NCI-H1105 treated with DMSO at 0.1 percent for 48 hours (cell line): ENCODE data around the gene SASH3.

Source experiments
- DNase-seq: peaks from one replicate; lab custom pipeline; 2025; lab: John Stamatoyannopoulos, UW

The SASH3 gene

DNA sequence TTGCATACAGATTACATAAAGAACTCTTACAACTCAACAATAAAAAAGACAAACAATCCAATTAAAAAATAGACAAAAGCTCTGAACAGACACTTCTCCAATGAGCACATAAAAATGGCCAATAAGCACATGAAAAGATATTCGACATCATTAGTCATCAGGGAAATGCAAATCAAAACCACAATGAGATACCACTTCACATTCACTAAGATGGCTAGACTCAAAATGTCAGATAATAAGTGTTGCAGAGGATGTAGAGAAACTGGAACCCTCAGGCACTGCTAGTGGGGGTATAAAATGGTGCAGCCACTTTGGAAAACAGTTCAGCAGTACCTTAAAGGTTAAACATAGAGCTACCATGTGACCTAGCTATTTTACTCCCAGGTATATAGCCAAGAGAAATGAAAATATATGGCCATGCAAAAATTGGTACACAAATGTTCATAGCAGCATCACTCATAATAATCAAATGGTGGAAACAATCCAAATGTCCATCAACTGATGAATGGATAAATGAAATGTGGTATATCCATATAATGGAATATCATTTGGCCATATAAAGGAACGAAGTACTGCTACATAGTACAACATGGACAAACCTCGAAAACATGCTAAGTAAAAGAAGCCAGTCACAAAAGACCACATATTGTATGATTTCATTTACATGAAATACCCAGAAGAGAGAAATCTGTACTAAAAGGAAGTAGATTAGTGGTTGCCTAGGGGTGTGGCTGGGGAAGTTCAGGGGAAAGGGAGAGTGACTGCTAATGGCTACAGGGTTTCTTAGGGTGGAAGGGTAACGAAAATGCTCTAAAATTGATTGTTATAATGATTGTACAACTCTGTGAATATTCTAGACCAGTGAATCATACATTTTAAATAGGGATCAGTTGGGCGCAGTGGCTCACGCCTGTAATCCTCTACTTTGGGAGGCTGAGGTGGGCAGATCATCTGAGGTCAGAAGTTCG lies 29.4 kb downstream of the SASH3 start:
- DNase-seq: no peak

DNA sequence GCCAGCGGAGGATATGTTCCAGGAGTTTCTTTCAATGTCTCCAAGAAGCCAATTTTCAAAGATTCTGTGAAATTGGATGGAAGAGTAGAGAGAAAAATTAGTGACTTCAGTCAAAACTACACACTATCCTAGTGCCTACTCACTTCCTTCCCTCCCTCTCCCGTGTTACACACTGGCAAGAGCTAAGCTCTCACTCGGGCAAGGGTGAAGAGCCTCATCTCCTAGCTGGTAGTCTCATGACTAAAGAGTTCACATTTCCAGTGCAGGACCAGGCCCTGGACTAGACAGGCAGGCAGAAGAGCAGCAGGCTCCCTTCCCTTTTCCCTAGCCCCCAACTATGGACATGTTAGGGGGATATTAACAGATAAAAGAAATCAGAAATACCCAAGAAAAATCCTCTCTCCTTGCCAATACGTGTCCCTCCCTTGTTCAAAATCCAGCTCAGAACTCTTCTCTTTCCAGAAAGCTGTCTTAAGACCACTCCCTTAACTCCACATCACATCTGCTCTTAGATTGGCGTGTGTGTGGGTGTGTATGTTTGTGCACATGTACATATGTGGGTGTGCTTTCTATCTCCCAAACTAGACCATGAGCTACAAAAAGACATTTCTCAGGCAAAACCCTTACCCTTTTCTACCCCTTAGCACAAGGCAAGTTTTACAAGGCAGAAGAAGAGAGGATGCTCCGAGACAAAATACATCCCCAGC lies 34.1 kb downstream of the SASH3 start:
- DNase-seq: no peak

DNA sequence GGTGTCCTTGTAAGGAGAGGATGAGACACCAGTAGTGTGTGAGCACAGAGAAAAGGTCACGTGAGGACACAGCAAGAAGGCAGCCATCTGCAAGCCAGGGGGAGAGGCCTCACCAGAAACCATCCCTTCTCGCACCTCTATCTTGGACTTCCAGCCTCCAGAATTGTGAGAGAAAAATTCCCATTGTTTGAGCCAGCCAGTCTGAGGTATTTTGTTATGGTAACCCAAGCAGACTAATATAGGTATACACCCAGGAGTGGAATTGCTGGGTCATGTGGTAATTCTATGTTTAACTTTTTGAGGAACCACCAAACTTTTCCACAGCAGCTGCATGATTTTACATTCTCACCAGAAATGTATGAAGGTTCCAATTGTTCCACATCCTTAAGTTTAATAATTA lies 38.4 kb downstream of the SASH3 start:
- no peak for DNase-seq

DNA sequence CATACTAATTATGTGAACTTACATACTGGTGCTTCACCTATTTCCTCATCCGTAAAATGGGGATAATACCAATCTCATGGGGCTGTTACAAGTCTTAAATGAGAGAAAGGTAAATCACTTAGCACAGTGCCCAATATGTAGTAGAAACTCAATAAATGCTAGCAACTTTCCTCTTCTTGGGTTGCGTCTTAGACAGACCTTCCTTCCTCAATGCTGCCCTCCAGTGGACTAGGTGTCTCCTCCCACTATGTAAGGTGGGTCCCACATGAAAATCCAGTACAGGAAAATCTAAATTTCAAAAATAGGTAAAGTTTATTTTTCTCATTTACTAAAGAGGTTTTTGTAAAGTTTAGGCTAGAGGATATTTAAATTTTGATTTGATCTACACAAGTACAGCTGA lies 43.4 kb downstream of the SASH3 start:
- DNase-seq: peak; percentile 4

DNA sequence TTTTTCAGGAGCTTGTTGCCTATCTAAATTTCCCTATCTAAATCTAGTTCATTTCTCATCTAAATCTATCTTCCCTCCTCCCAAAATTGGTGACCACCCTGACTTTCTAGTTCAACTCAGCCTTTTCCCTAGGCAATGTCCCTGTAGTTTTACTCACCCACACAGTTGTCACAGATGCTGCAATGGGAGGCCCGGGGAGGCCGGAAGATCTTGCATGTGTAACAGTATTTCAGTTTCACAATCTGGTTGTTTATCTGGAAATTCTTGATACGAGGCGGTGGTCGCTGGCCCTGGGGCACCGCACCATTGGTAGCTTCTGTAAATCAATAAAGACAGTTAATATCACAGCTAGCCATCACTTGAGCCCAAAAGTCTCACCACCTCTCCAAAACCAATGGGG lies 43.8 kb downstream of the SASH3 start:
- DNase-seq: no peak

DNA sequence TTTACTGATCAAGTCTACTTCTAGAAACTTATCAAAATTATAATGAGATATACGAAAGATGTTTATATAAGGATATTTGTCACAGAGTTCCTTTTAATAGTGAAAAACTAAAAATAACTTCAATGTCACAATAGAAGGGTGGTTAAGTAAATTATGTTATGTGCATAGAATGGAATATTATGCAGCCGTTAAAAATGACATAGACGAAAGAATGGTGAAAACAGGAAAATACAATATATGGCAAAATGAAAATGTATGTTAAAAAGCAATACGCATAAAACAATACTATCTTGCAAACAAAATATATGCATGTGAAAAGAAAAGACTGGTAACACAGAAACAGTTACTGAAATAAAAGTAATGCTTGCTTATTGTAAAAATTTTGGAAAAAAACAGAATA lies 44.9 kb downstream of the SASH3 start:
- DNase-seq: no peak

DNA sequence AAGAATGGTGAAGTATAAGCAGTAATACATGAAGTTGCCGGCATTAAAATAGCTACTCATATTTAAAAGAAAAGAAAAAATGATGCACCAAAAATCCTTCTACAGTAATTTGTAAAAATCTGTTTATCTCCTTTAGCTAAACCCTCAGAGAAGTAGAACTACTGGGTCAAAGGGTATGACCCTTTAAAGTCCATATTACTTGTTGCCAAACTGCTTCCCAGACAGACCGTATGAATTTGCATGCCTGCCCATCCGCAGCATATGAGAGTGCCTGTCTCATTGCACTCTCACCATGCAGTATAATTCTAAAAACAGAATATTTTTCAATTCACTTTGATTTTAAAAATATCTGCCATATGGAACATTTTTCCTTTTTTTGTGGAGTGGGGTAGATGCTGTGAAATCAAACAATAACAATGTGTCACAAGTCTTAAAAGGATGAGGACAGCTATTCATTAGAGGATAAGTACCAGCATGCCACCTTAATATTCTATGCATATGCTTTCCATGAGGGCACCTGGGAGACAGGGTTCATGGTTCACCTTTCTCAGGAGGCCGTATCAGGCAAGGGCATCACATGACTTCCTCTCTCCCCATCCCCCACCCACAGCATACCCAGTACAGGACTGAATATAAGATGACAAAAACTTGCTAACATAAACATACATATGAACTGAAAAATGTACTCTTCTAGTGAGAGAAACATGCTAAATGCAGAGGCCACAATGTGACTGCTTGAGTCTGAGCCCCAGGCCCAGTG lies 46.2 kb downstream of the SASH3 start:
- no peak for DNase-seq

DNA sequence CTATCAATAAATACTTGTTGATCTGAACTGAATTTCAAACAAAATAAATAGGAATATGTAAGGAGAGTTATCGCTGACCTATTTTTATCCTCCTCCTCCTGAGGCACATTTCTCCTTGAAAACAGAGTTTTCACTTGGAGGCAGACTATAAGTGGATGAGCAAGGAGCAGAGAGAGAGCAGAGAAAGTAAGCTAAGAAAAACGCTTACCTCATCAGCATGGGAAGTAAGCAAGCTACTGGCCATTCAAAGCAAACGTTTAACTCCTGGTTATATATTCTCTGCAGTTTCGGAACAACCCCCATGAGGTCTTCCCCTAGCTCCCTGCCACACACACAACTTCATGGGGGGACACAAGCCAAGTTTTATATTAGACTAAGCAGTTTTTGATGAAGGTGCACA lies 50.7 kb downstream of the SASH3 start:
- DNase-seq: no peak

DNA sequence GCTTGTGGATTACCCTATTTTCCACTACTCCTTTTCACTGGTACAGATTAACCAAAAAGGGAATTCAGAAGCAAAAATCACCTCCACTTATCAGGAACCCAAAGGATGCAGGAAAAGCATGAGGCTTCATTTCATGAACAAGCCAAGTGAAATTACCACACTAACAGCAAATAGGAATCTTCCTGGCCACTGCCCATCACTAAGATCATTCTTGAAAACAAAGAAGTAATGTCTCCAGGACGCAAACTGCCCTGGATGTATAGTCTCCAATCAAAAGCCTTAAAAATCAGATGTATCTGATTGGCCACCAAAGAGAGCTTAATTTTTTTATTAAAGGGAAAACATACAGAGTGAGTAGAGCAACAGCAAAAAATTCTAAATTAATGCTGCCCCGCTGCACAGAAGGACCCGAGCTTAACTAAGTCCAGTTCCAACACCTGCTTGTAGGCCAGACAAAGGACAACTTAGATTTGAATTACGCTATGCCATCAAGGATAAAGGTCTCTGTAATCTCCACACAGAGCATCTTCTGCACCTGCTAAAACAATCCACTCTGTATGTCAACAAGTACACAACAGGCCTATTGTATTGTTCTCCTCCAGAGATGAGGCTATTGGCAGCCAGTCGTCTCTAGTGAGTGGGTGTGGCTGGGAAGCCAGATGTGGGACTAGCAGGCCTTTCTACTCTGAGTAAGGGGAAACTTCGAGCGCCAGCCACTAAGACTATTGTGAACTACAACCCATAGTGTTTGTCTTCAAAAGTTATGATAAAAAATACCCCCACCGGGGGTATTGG lies 51.5 kb downstream of the SASH3 start:
- DNase-seq: peak; percentile 62

DNA sequence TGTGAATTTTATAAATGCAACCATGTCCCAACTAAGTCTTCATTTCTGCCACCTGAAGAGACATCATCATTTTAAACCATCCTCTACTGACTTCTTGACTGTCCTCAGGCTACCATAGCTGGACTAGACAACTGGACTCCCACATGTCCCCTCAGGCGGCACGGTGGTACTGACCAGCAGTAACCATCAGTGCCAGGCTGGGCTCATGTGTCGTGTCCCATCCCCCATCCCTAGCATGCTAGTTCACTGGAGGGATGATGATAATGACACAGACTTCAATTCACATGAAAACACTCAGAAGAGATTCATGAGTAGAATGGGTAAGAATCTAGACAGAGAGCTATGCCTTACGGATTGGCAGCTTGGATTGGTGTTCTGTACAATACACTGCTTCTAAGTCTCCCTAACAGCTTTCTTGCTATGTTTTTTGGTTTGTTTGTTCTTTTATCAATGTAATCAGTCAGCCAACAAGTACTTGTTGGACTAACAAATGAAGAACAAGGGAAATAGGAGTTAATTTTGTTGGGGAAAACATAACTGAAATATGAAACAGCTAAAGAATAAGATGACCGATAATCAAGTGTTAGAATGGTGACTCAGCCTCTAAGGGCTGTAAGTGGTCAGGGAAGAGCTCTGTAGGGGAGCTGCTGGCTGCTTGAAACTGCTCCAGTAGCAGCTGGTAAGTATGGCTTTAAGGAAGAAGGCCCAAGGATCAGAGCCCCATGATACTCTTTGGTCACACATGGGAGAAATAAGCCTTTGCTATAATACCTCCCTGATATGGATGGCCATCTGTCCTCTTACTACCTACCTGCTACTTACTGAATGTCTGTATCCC lies 53.6 kb downstream of the SASH3 start:
- no peak for DNase-seq

DNA sequence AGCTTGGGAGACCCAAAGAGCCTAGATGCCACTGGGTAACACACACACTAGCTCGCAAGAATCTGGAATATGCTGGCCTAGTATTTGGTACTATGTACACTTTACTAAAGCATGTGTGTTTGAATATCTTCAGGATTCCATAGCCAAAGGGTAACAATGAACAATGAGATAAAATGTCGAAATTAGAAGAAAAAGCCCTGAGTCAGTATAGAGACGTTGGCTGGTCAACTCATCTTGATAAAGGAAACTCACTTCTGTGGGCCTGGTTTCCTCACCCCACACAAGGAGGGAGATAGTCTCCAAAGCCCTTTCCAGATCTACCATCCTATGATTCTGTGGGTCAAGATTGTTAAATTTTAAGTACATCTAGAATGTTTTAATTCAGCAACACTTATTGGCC lies 57.1 kb downstream of the SASH3 start:
- no peak for DNase-seq

DNA sequence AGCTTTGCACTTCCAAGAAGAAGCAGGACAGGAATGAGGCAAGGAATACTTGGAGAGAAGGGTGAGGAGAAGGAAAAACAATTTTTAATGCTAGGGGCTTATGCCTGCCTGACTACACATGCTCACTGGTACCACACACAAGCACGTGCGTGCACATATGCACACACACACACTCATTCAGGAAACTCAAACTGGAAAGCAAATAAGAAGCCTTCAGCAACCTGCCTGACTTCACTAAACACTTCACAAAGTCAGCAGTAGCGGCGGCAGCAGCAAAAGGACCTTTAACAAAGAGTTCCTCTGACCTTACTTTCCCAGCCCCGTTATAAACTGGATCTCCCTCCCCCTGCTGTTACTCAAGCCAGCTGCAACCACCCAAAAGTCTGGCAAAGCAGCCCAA lies 60.6 kb downstream of the SASH3 start:
- DNase-seq: no peak

DNA sequence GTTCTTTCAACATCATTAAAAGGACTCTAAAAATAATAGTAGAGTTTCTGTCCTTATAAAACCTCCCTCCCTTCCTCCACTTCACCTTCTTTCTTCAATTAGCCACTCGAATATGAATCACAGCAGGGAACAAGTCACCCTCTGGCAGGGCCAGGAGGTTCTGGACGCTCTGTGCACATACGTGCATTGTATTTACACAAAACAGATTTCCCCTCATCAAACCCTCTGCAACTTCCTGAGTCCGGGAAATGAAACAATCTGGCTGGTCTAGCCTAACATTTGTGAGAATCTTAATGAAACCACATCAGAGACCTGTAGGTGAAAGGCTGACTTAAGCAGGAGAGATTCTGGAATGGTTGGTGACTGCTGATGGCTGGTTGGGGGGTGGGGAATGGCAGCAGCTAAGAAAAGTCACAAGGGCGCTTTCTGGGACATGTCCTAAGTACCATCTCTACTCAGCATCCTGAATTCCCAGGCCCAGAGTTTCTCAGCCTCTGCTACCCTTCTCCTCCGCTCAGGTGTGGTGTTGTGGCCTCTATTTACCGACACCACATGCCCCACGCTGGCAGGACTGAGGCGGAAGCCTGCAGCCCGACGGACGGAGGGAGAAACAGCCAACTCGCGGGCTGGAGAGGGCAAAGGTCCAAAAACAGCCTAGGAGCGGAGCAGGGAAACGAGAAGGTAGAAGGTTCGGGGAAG lies 62.9 kb downstream of the SASH3 start:
- no peak for DNase-seq

DNA sequence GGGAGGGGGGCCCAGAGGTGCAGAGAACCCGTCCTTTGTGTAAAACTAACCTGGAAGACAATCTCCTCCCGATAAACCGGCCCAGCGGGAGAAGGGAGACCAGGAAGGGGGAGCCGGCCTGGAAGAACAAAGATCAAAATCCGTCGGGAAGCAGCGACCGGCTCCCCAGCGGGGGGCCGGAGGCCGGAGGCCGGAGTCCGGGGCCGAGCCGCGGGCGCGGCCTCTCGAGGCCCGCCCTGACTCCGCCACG lies 63.4 kb downstream of the SASH3 start:
- no peak for DNase-seq

DNA sequence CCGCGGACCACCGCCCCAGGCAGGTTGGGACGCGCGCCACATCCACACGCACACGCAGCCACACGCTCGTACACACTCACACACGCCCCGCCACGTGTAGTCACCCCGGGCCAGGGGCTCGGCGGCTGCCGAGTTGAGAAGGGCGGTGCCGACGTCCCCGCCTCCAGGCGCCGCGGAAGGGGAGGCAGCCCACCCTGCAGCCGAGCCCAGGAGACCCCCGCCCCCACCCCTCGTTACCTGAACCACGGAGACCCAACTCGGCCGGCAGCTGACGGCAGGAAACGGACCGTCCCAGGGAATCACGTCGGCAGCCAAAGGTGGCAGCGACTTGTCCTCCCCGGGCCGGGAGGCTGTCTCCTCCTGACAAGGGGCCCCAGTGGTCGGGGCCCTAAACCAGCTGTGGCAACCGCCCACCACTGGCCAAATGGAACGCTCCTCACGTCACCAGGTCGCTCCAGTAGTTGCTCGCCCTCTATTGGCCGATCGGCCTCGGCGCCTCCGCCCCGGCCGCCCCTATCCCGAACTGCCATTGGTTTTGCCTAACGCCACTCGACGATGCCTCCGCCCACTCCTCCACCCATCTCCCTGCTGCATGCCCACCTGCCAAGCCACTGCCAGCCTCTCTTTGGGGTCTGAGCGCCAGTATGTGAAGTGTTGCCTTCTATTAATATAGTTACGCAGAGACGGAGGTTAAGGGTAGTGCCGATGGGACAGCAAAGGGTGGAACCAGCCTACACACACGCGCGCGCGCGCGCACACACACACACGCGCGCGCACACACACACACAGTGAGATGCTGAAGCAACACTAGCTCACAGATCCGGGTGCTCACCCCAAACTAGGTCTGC lies 63.9 kb downstream of the SASH3 start, which contains the start of gene ZDHHC9:
Gene ZDHHC9 (minus strand): TSS at position 428 of the 848 bp plus-strand sequence. CDS start 1,941 bp downstream, outside the sequence.
- DNase-seq: peak; percentile 81
